HEK293 (cell line): ENCODE results near the gene BUB1.

Experiments
- CTCF ChIA-PET: fragments of 350-600 bp; formaldehyde crosslinking; extraction: SDS; loops from one replicate; lab custom pipeline; 2021; ENCODE audit warnings: antibody characterized with exemption; lab: Yijun Ruan, JAX
- POLR2A ChIA-PET: fragments of 300-600 bp; formaldehyde crosslinking; extraction: SDS; loops from one replicate; lab custom pipeline; 2020; ENCODE audit warnings: antibody characterized with exemption, inconsistent platforms; lab: Yijun Ruan, JAX
- H3K27ac ChIP-seq: fragments of 200-500 bp; sonication (Bioruptor generic); 2 replicates; pipeline ENCODE4 v1.5.1; 2014; ENCODE audit warnings: low read depth, low read length, control low read depth, inconsistent platforms; ENCODE audit errors: extremely low read depth
- H3K36me3 ChIP-seq, 2 experiments: fragments of 200-500 bp in 1 of 2; sonication (Bioruptor generic) in 1 of 2; 1 replicate in 1 of 2; 2 replicates in 1 of 2; pipeline ENCODE4 v1.5.1; 2014 to 2017; ENCODE audit warnings: inconsistent platforms in 2 of 2, low read length in 2 of 2; ENCODE audit not compliant: control insufficient read depth in 2 of 2, insufficient read depth in 1 of 2
- H3K4me1 ChIP-seq: fragments of 200-500 bp; sonication (Bioruptor generic); 2 replicates; pipeline ENCODE4 v1.5.1; 2014; ENCODE audit warnings: mild to moderate bottlenecking, low read length, inconsistent platforms; ENCODE audit not compliant: control insufficient read depth, insufficient read depth
- H3K4me3 ChIP-seq: 2 replicates; pipeline ENCODE4 v1.5.1; 2011; ENCODE audit warnings: low read depth, mild to moderate bottlenecking, control low read depth, low read length, moderate library complexity
- H3K9me3 ChIP-seq: fragments of 200-500 bp; sonication (Bioruptor generic); 2 replicates; pipeline ENCODE4 v1.5.1; 2014; ENCODE audit warnings: low read depth, low read length, inconsistent platforms; ENCODE audit not compliant: control insufficient read depth, insufficient read depth
- PRDM6 ChIP-seq: fragments of 450-650 bp; formaldehyde crosslinking; IDR thresholded peaks from 2 replicates; pipeline ENCODE4 v1.5.1; 2017; ENCODE audit warnings: missing biosample characterization, missing genetic modification characterization
- SALL2 ChIP-seq: fragments of 450-650 bp; formaldehyde crosslinking; IDR thresholded peaks from 2 replicates; pipeline ENCODE4 v1.5.0; 2017; ENCODE audit warnings: missing biosample characterization, mild to moderate bottlenecking, missing genetic modification characterization, borderline replicate concordance
- SP2 ChIP-seq: fragments of 450-650 bp; formaldehyde crosslinking; IDR thresholded peaks from 2 replicates; pipeline ENCODE4 v1.5.1; 2016; ENCODE audit warnings: missing biosample characterization, missing genetic modification characterization
- ZBTB8A ChIP-seq: fragments of 450-650 bp; formaldehyde crosslinking; IDR thresholded peaks from 2 replicates; pipeline ENCODE4 v1.5.1; 2016; ENCODE audit warnings: missing biosample characterization, missing genetic modification characterization
- ZNF133 ChIP-seq: fragments of 450-650 bp; formaldehyde crosslinking; IDR thresholded peaks from 2 replicates; pipeline ENCODE4 v1.5.1; 2016; ENCODE audit warnings: missing biosample characterization, missing genetic modification characterization
- ZNF211 ChIP-seq: fragments of 450-650 bp; formaldehyde crosslinking; IDR thresholded peaks from 2 replicates; pipeline ENCODE4 v1.5.1; 2016; ENCODE audit warnings: low read depth, missing biosample characterization, missing genetic modification characterization
- ZNF292 ChIP-seq: fragments of 450-650 bp; formaldehyde crosslinking; IDR thresholded peaks from 2 replicates; pipeline ENCODE4 v1.5.1; 2016; ENCODE audit warnings: low read depth, missing biosample characterization, missing genetic modification characterization, borderline replicate concordance
- ZNF335 ChIP-seq: fragments of 450-650 bp; formaldehyde crosslinking; conservative IDR thresholded peaks from 2 replicates; pipeline ENCODE4 v1.5.1; 2016; ENCODE audit warnings: missing biosample characterization, missing genetic modification characterization
- ZNF473 ChIP-seq: fragments of 450-650 bp; formaldehyde crosslinking; IDR thresholded peaks from 2 replicates; pipeline ENCODE4 v1.5.1; 2017; ENCODE audit warnings: missing biosample characterization, missing genetic modification characterization
- ZNF521 ChIP-seq: fragments of 450-650 bp; formaldehyde crosslinking; IDR thresholded peaks from 2 replicates; pipeline ENCODE4 v1.5.1; 2017; ENCODE audit warnings: missing biosample characterization, mild to moderate bottlenecking, missing genetic modification characterization
- ZNF548 ChIP-seq: fragments of 450-650 bp; formaldehyde crosslinking; IDR thresholded peaks from 2 replicates; pipeline ENCODE4 v1.5.1; 2016; ENCODE audit warnings: missing biosample characterization, missing genetic modification characterization
- ZNF555 ChIP-seq: fragments of 450-650 bp; formaldehyde crosslinking; conservative IDR thresholded peaks from 2 replicates; pipeline ENCODE4 v1.5.1; 2017; ENCODE audit warnings: missing biosample characterization, mild to moderate bottlenecking, missing genetic modification characterization, inconsistent platforms
- ZNF596 ChIP-seq: fragments of 450-650 bp; IDR thresholded peaks from 2 replicates; pipeline ENCODE4 v1.5.0; 2018; ENCODE audit warnings: missing biosample characterization, mild to moderate bottlenecking, missing genetic modification characterization, moderate library complexity
- ZNF629 ChIP-seq: fragments of 450-650 bp; formaldehyde crosslinking; IDR thresholded peaks from 2 replicates; pipeline ENCODE4 v1.5.1; 2017; ENCODE audit warnings: missing biosample characterization, missing genetic modification characterization
- ZNF658 ChIP-seq: fragments of 450-650 bp; formaldehyde crosslinking; IDR thresholded peaks from 2 replicates; pipeline ENCODE4; 2016; ENCODE audit warnings: missing biosample characterization, missing genetic modification characterization
- ZNF692 ChIP-seq: fragments of 450-650 bp; formaldehyde crosslinking; IDR thresholded peaks from 2 replicates; pipeline ENCODE4 v1.5.1; 2016; ENCODE audit warnings: missing biosample characterization, missing genetic modification characterization
- ZNF704 ChIP-seq: fragments of 450-650 bp; formaldehyde crosslinking; IDR thresholded peaks from 2 replicates; pipeline ENCODE4 v1.5.1; 2016; ENCODE audit warnings: missing biosample characterization, missing genetic modification characterization
- ZNF707 ChIP-seq: fragments of 450-650 bp; formaldehyde crosslinking; IDR thresholded peaks from 2 replicates; pipeline ENCODE4 v1.5.1; 2016; ENCODE audit warnings: missing biosample characterization, missing genetic modification characterization
- ZNF792 ChIP-seq: fragments of 450-650 bp; formaldehyde crosslinking; IDR thresholded peaks from 2 replicates; pipeline ENCODE4 v1.5.1; 2016; ENCODE audit warnings: missing biosample characterization, missing genetic modification characterization
- ZSCAN23 ChIP-seq: fragments of 450-650 bp; formaldehyde crosslinking; IDR thresholded peaks from 2 replicates; pipeline ENCODE4 v1.5.1; 2016; ENCODE audit warnings: missing biosample characterization, missing genetic modification characterization

The BUB1 gene

GRCh38 chr2:110677080-110677479, 783 bp downstream of the BUB1 start:
- peak overlapping the region; percentile 93 for H3K4me3 ChIP-seq
- peaks cover 17 to 32% of the 10 kb centered on the region in 2 experiments for H3K36me3 ChIP-seq
- ChIA-PET POLR2A (interaction anchor here (1.3 to 1.6 kb wide), 4 partner anchors 13 to 444 kb away, joined by 4 to 9 read pairs (median 5); partner anchors contain the start of gene BCL2L11), CTCF (interaction anchor here (5.0 kb wide), 1 partner anchor 78 kb away, joined by 26 read pairs; no protein-coding TSS in a partner anchor)
- peak overlapping the region; percentile 86; the same call in 1 of the 2 replicates for H3K27ac ChIP-seq
- TF ChIP-seq PRDM6 (tag by site-specific recombination) (peak; percentile 55), ZNF792 (tag by site-specific recombination) (no peak)
- H3K4me1 ChIP-seq, result peaks cover 7% of the 10 kb centered on the region
- H3K9me3 ChIP-seq, result no peaks in the 10 kb centered on the region

GRCh38 chr2:110675679-110676078, 2.2 kb downstream of the BUB1 start:
- TF ChIP-seq ZNF473 (tag by site-specific recombination), result no peak
- TF ChIP-seq ZNF133, result no peak
- no peak for TF ChIP-seq ZNF692 (tag by site-specific recombination)
- no peak for TF ChIP-seq ZNF211 (tag by site-specific recombination)
- TF ChIP-seq ZNF548 (tag by site-specific recombination), result no peak
- TF ChIP-seq SP2 (tag by site-specific recombination), result no peak
- TF ChIP-seq ZNF292, result no peak
- TF ChIP-seq ZNF658 (tag by site-specific recombination), result no peak
- TF ChIP-seq ZSCAN23, result no peak
- TF ChIP-seq ZNF629, result no peak
- TF ChIP-seq ZNF704 (tag by site-specific recombination), result no peak
- no peak for TF ChIP-seq ZNF707 (tag by site-specific recombination)
- no peak overlapping the region for H3K4me3 ChIP-seq
- ChIA-PET CTCF (interaction anchor here (0.6 to 2.8 kb wide), 2 partner anchors 80 to 83 kb away, joined by 6 to 16 read pairs; no protein-coding TSS in a partner anchor), POLR2A (interaction anchor here (0.7 to 1.2 kb wide), 2 partner anchors 11 to 64 kb away, joined by 3 read pairs; no protein-coding TSS in a partner anchor)
- H3K9me3 ChIP-seq, result no peaks in the 10 kb centered on the region
- H3K4me1 ChIP-seq, result peaks cover 7% of the 10 kb centered on the region
- no peak overlapping the region for H3K27ac ChIP-seq
- H3K36me3 ChIP-seq, result peaks cover 31 to 46% of the 10 kb centered on the region in 2 experiments

GRCh38 chr2:110674620-110675555, 3.0 kb downstream of the BUB1 start:
- Histone ChIP-seq H3K9me3 (no peaks in the 10 kb centered on the region), H3K27ac (no peak overlapping the region), H3K4me3 (no peak overlapping the region), H3K36me3 (peaks cover 39 to 53% of the 10 kb centered on the region in 2 experiments), H3K4me1 (peaks cover 7% of the 10 kb centered on the region)
- POLR2A ChIA-PET, result interaction anchor here (0.7 to 1.2 kb wide), 2 partner anchors 12 to 64 kb away, joined by 3 read pairs; no protein-coding TSS in a partner anchor
- TF ChIP-seq ZBTB8A (tag by site-specific recombination) (no peak), ZNF521 (tag by site-specific recombination) (no peak), ZNF335 (tag by site-specific recombination) (peak; percentile 61), ZNF596 (no peak), SALL2 (no peak), ZNF555 (tag by site-specific recombination) (no peak)
- CTCF ChIA-PET, result interaction anchor here (0.6 to 2.8 kb wide), 2 partner anchors 81 to 84 kb away, joined by 6 to 16 read pairs; no protein-coding TSS in a partner anchor
